Activated CD4-positive, CD25-positive, alpha-beta regulatory T cell treated with anti-CD3 and anti-CD28 coated beads, Interleukin-2, amount 50 U/mL, for 72 hours (primary cell): ENCODE data around the gene PTGFR.

Experiments
- DNase-seq: peaks from one replicate; pipeline ENCODE4 v3.0.0; 2021

PTGFR gene

GRCh38 chr1:78522136-78522535 is 31.4 kb downstream of the PTGFR start:
- no peak for DNase-seq

GRCh38 chr1:78526496-78526895 is 35.7 kb downstream of the PTGFR start:
- no peak for DNase-seq

GRCh38 chr1:78527706-78528105 is 36.9 kb downstream of the PTGFR start:
- no peak for DNase-seq

GRCh38 chr1:78533527-78533926 is 42.8 kb downstream of the PTGFR start:
- DNase-seq = no peak

- DNase-seq = no peak
Measured at GRCh38 chr1:78535286-78535685, 44.5 kb downstream of the PTGFR start.

- no peak for DNase-seq
Measured at GRCh38 chr1:78536427-78536826, 45.7 kb downstream of the PTGFR start.

GRCh38 chr1:78540048-78540447 is 49.3 kb downstream of the PTGFR start:
- no peak for DNase-seq

- no peak for DNase-seq
Measured at GRCh38 chr1:78541479-78541878, 50.7 kb downstream of the PTGFR start.

- DNase-seq = no peak
Measured at GRCh38 chr1:78543941-78544643, 53.3 kb downstream of the PTGFR start.

- no peak for DNase-seq
Measured at GRCh38 chr1:78547081-78547480, 56.3 kb downstream of the PTGFR start.

GRCh38 chr1:78549331-78549730 is 58.6 kb downstream of the PTGFR start:
- DNase-seq = no peak

- no peak for DNase-seq
Measured at GRCh38 chr1:78549891-78550290, 59.1 kb downstream of the PTGFR start.

- no peak for DNase-seq
Measured at GRCh38 chr1:78553859-78554258, 63.1 kb downstream of the PTGFR start.

- no peak for DNase-seq
Measured at GRCh38 chr1:78554840-78555239, 64.1 kb downstream of the PTGFR start.

- DNase-seq = no peak
Measured at GRCh38 chr1:78559680-78560079, 68.9 kb downstream of the PTGFR start.

GRCh38 chr1:78560811-78561210 is 70.0 kb downstream of the PTGFR start:
- DNase-seq = no peak

GRCh38 chr1:78561856-78562255 is 71.1 kb downstream of the PTGFR start:
- DNase-seq = no peak

GRCh38 chr1:78565393-78565792 is 74.6 kb downstream of the PTGFR start:
- DNase-seq = no peak

- DNase-seq = no peak
Measured at GRCh38 chr1:78570539-78570938, 79.8 kb downstream of the PTGFR start.

- no peak for DNase-seq
Measured at GRCh38 chr1:78577257-78578100, 86.7 kb downstream of the PTGFR start.

GRCh38 chr1:78586572-78586971 is 95.8 kb downstream of the PTGFR start:
- DNase-seq = no peak

GRCh38 chr1:78587211-78587610 is 96.4 kb downstream of the PTGFR start:
- no peak for DNase-seq
